Adipose tissue (tissue), 3 donors: ENCODE measurements around the gene MCAT. TPM values are rescaled to one million over a fixed set of nuclear protein-coding genes. Genes with fewer than 3 reads are reported as not detected.

ENCODE experiments used
- polyA plus RNA-seq, 3 donors: library from polyadenylated mRNA; stranded (reverse); fragments of 200-250 nt; gene quantifications; one replicate each; pipeline ENCODE4 v1.2.3, GENCODE V29; 2013
- donor health status: healthy with polysubstance abuse.
- donor health status: Bipolar disorder and iron deficiency.
- donor health status: healthy.

Gene MCAT
- polyA plus RNA-seq, 3 donors: 9.8 to 19.8 (median 15.3) TPM

Other genes starting within 250 kb of the MCAT start
- 10 to 100 TPM; 21.9 to 53.1 (median 24.6) TPM for gene PACSIN2, start 128.2 kb downstream of the MCAT start, polyA plus RNA-seq
- gene TTLL1, start 54.0 kb downstream of the MCAT start, polyA plus RNA-seq: 1 to 10 TPM; 2.7 to 7.9 (median 2.9) TPM
- gene BIK, start 32.6 kb downstream of the MCAT start, polyA plus RNA-seq: 1 to 10 TPM in 1 of 3 donors, under 1 TPM in 1, not detected in 1; 1.00 to 1.0 TPM
- gene TSPO, start 8.2 kb upstream of the MCAT start, polyA plus RNA-seq: 100 to 1,000 TPM; 138 to 661 (median 447) TPM
- 10 to 100 TPM; 20.1 to 30.0 (median 23.2) TPM for gene TTLL12, start 43.7 kb upstream of the MCAT start, polyA plus RNA-seq
- gene SCUBE1, start 200.0 kb upstream of the MCAT start, polyA plus RNA-seq: under 1 TPM; 0.03 to 0.79 (median 0.28) TPM